Measurements from ENCODE around the gene AP4E1.
"Not testable (repeated sequence)": the region's sequence is repeated elsewhere in the genome, so short reads cannot be mapped to it uniquely, and the experiment has no call there.

AP4E1 gene

GRCh38 chr15:50953302-50953701 is 44.8 kb downstream of the AP4E1 start:
- no peak for DNase-seq

DNA sequence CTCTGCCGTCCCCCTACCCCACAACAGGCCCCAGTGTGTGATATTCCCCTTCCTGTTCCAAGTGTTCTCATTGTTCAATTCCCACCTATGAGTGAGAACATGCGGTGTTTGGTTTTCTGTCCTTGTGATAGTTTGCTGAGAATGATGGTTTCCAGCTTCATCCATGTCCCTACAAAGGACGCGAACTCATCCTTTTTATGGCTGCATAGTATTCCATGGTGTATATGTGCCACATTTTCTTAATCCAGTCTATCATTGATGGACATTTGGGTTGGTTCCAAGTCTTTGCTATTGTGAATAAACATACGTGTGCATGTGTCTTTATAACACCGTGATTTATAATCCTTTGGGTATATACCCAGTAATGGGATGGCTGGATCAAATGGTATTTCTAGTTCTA is 46.4 kb downstream of the AP4E1 start:
- DNase-seq, result not testable (repeated sequence)

DNA sequence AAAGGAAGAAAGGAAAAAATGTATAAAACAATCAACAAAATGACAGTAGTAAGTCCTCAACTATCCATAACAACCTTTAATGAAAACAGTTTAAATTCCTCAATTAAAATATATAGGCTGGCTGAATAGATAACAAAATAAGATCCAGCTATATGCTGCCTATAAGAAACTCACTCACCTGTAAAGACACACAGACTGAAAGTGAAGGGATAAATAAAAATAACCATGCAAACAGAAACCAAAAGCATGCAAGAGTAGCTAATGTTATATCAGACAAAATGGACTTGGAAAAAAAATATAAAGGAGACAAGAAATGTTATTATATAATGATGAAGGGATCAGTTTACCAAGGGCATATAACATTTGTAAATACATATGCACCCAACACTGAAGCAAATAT is 51.2 kb downstream of the AP4E1 start:
- no peak for DNase-seq

- no peak for DNase-seq
These were observed 55.6 kb downstream of the AP4E1 start for GRCh38 chr15:50964075-50964474.

GRCh38 chr15:50968353-50968752 is 59.9 kb downstream of the AP4E1 start:
- no peak for DNase-seq

DNA sequence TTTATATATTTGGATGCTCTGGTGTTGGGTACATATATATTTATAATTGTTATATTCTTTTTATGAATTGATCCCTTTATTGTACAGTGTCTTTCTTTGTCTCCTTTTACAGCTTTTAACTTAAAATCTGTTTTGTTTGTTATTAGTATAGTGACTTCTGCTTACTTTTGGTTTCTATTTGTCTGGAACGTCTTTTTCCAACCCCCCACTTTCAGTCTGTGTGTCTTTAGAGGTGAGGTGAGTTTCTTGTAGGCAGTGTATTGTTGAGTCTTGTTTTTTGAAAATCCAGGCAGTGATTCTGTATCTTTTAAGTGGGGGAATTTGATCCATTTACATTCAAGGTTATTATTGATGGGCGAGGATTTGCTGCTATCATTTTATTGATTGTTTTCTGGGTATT is 62.0 kb downstream of the AP4E1 start:
- DNase-seq, result no peak

DNA sequence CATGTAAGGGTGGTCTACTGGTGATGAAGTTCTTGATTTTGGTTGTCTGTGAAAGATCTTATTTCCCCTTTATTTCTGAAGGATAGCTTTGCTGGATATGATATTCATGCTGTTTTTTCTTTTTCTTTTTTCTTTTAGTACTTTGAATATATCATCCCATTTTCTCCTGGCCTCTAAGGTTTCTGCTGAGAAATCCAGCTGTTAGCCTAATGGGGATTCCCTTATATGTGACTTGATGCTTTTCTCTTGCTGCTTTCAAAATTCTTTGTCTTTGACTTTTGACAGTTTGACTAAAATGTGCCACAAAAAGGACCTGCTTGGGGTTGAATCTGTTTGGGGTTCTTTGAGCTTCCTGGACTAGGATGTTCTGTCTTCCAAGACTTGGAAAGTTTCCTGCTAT is 62.6 kb downstream of the AP4E1 start:
- no peak for DNase-seq

GRCh38 chr15:50971542-50971941 is 63.1 kb downstream of the AP4E1 start:
- DNase-seq, result no peak

- DNase-seq, result no peak
These were observed 65.1 kb downstream of the AP4E1 start for GRCh38 chr15:50973605-50974004.

- no peak for DNase-seq
These were observed 68.7 kb downstream of the AP4E1 start for GRCh38 chr15:50977162-50977561.

- no peak for DNase-seq
These were observed 70.1 kb downstream of the AP4E1 start for GRCh38 chr15:50978580-50978979.

- no peak for DNase-seq
These were observed 70.6 kb downstream of the AP4E1 start for GRCh38 chr15:50979041-50979440.

DNA sequence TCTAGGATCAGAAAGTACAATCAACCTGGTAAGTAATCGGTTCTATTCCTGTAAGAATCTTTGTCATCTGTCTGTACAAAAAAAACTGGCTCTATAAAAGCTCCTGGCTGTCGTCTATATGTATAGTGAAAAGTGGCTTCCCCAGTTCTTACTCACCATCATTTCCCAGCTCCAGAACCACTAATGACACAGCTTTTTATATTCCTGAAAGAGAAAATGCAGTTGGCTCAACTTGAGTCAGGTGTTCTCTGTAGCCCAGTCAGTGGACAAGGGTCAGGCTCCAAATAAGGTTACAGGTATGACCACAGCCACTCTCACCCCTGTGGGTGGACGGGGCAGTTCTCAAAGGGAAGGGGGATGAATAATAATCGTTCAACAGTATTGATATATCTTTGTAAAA is 85.1 kb downstream of the AP4E1 start:
- no peak for DNase-seq

DNA sequence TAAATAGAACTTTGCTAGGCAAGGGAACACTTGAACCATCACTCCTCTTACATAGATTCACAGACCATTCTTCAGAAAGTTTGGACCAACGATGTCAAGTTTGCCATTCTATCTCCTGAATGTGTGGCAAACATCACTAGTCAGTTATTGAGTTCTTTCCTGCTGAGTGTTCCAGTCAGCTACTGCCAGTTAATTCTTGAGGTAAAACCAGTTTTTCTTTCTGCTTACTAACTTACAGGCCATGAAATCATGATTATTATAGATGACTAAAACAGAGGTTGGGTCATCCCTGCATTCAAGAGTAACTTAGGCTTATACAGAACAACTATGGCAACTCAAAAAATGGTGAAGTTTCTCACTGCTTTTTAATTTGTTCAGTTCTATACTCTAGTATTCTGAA is 88.2 kb downstream of the AP4E1 start:
- DNase-seq, result no peak

DNA sequence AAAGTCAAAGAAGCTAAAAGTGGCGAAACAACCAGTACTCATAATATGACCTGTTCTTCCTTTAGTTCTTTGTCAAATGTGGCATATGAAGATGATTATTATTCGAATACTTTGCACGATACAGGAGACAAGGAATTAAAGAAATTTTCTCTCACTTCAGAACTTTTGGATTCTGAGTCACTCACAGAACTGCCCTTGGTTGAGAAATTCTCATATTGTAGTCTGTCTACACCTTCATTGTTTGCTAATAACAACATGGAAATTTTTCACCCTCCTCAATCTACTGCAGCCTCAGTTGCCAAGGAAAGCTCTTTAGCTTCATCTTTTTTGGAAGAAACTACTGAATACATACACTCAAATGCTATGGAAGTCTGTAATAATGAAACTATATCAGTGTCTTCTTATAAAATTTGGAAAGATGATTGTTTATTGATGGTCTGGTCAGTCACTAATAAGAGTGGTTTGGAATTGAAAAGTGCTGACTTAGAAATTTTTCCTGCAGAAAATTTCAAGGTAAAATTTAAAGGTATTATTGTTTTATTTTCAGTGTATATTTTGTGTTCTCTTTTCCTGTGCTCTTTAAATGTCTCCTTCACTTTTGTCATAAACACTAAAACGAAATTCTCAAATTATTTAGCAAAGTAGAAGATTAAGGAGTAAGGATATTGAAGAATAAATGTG is 89.0 kb downstream of the AP4E1 start:
- DNase-seq, result no peak

- no peak for DNase-seq
These were observed 95.6 kb downstream of the AP4E1 start for GRCh38 chr15:51004103-51004551.

DNA sequence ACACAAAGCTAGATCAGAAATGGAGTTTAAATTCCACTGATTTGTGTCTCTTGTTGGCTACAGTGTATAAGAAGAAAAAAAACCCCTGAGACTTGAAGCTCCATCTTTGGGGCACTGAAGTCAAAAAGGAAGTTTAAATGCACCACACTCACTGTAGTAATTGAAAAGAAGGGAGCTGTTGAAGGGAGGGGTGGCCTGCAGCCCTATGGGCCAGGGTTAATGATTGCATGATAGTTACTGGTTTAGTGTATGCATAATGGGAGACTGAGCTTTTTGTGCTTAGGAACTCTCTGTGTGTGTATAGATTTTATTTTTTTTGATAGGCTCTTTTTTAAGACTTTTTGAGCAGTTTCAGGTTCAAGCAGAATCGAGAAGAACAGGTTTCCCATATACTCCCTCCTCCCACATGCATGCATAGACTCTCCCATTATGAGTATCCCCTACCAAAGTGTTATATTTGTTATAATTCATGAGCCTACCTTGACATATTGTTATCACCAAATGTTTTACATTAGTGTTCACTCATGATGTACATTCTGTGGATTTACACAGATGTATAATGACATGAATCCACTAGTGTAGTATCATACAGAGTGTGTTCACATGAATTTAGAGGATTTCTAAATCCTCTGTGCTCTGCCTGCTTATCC is 98.0 kb downstream of the AP4E1 start:
- DNase-seq, result no peak

- no peak for DNase-seq
These were observed 98.7 kb downstream of the AP4E1 start for GRCh38 chr15:51007131-51007666.

- DNase-seq, result no peak
These were observed 102.7 kb downstream of the AP4E1 start for GRCh38 chr15:51011212-51011611.

- DNase-seq, result no peak
These were observed 108.1 kb downstream of the AP4E1 start for GRCh38 chr15:51016615-51017014.

GRCh38 chr15:51022206-51022605 is 113.7 kb downstream of the AP4E1 start:
- DNase-seq, result no peak

DNA sequence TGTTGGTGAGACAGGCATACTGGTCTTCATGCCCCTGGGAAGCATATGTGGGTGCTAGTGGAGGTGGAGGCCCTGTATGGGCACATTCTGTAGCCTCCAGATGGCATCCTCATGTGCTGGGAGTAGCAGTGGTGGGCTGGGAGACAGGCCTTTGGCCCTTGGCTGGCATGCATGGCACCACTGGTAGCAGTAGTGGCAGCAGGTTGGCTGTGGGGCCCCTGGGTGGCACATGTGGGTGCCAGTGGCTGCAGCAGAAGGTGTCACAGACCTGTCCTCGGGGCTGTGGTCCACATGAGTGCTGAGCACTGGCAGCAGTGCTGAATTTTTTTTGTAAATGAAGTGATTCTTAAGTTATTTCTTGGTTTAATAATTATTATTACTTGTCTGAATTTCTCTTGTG is 115.0 kb downstream of the AP4E1 start:
- no peak for DNase-seq

GRCh38 chr15:51024735-51025453 is 116.4 kb downstream of the AP4E1 start:
- no peak for DNase-seq

DNA sequence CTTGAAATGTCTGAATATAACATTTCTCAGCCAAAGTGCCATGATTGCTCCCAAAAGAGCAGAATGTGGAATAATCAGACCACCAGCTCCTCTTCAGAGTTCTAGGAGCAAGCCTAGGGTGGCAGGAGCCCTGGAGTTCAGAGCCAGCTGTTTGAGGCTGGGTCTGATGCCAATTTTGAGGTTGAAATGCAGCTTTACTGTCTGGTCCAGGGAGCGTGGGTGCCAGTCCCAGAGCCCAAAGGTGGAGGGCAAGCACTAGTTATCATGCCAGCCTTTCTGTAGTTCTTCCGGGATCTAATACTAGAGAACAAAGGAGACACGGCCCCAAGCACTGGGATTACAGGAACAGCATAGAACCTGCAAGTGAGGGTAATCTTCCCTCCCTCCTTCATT is 117.0 kb downstream of the AP4E1 start:
- DNase-seq, result no peak

Measured in cerebellar nuclear complex (tissue), 1 donor.